ENCODE data around the gene FBXL22.

FBXL22 gene

DNA sequence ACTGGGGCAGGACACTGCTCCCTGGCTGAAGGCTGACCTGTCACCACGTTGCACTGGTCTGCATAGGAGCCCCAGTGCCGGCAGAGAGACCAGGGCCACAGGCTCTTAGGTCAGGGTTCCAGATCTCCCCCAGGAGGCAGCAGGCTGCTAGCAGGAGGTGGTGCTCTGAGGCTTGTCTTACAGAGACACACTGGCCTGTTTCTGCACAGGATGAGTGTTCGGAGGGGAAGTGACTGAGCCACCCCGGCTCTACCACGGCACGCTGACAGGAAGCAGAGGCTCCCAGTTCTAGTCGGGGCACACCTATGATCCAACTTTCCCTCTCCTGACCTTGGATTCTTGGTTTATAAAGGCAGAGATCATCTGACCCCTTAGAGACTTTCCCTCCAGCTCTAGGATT is 8.6 kb downstream of the FBXL22 start:
- TF ChIP-seq, protein P1, sequence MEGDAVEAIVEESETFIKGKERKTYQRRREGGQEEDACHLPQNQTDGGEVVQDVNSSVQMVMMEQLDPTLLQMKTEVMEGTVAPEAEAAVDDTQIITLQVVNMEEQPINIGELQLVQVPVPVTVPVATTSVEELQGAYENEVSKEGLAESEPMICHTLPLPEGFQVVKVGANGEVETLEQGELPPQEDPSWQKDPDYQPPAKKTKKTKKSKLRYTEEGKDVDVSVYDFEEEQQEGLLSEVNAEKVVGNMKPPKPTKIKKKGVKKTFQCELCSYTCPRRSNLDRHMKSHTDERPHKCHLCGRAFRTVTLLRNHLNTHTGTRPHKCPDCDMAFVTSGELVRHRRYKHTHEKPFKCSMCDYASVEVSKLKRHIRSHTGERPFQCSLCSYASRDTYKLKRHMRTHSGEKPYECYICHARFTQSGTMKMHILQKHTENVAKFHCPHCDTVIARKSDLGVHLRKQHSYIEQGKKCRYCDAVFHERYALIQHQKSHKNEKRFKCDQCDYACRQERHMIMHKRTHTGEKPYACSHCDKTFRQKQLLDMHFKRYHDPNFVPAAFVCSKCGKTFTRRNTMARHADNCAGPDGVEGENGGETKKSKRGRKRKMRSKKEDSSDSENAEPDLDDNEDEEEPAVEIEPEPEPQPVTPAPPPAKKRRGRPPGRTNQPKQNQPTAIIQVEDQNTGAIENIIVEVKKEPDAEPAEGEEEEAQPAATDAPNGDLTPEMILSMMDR (conservative IDR thresholded peaks at IDR 0.05): no peak
- H3K27ac ChIP-seq: no peak overlapping the region

DNA sequence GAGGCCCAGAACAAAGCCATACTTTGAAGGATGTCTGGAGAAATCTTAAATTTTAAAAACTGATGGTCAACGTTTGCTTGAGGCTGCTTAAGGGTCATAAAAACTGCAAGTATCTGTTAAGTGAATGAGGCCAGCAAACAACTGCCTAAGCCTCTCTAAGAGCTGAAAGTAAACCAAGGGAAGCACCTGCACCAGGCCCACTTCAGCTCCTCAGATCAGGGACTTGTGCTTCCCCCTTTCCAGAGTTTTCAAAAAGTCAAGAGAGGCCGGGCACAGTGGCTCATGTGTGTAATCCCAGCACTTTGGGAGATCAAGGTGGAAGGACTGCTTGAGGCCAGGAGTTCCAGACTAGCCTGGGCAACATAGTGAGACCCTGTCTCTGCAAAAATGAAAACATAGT is 9.1 kb downstream of the FBXL22 start:
- H3K27ac ChIP-seq: 0 out of 2 replicates have a peak overlapping the region, but pooled peaks have one; percentile 4

DNA sequence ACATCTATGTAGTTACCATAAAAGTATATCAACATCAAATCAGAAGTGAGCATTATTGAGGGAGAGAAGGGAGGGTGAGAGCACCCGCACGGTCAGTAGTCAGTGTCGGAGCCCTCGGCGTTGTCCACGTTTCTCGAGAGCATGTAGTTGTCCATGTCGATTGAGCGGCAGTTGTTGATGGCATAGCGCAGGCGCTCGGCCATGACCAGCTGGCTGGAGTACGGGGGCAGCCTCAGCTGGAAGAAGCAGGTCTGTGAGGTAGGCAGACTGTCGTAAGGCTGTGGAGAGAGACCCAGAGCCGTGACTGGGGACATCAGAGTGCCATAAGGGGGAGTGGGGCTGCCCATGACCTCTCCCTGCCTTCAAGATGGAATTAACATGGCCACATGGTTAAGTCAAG is 11.8 kb downstream of the FBXL22 start:
- TF ChIP-seq, protein P1 (conservative IDR thresholded peaks at IDR 0.05): no peak
- H3K27ac ChIP-seq: peak overlapping the region; percentile 93

More for the DNA sequence above, 9.1 kb downstream of the FBXL22 start:
- TF ChIP-seq, protein P1 (conservative IDR thresholded peaks at IDR 0.05): no peak

DNA sequence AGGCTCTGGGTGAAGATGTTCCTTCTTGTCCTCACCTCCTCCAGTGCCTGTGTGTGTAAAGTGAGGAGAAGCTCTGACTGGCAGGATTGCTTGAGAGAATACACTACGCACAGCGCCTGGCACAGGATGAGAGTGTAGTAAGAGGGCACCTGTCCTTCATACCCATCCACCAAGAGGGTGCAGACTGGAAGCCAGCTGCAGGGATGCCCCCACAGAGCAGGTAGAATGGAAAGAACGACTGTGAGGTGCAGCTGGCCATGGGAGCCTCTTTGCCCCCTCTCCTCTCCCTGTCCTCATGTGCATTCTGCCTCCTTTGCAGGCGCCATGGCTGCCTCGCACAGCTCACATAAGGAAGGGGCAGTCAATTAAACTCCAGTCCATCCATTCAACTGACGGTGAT is 12.3 kb downstream of the FBXL22 start:
- TF ChIP-seq, protein P1 (conservative IDR thresholded peaks at IDR 0.05): no peak
- peak overlapping the region; percentile 93 for H3K27ac ChIP-seq

DNA sequence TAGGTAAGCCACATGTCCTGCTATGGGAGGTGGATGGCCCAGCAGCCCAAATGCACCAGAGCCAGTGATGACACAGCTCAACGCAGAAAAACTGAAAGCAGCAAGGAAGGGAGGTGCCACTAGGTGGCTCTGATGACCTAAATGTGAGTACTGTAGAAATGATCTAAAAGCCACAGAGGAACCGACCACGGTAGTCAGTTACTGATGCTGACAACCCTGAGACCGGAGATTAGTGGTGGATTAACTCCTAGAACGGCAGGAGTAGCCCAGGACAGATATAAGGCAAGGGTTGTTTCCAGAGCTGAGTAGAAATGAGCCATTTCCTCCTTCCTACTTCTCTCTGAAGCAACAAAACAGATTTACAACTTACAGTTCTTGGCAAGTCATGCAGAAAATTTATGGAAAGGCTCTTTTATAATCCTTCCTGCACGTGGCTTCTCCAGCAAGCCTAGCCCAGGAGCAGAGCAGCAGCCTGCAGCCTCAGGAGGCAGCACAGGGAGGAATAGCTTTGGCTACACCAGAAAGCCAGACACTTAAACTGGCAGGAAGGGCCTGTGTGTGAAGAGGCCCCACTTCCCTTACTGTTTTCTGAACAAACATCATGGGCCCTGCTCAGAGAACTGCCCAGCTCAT is 13.1 kb downstream of the FBXL22 start:
- TF ChIP-seq, protein P1 (conservative IDR thresholded peaks at IDR 0.05): peak; percentile 89
- peak overlapping the region; percentile 93 for H3K27ac ChIP-seq

DNA sequence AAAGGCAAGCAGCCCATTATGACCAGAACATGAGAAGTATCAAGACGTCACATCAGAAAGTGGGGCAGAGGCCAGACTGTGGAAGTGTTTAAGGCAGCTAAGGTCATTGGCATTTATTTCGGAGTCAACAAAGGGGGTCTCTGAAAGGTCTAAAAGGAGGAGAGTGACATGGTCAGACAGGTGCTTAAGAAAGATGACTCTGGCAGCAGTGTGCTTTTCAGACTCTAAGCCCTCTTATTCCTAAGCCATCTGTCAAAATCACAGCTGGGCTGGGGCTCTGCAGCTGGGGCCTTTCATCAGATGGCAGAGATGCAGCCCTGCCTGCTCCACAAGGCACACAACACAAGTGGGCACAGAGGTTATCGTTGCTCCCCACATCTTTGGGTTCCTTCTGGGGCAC is 14.0 kb downstream of the FBXL22 start:
- TF ChIP-seq, protein P1 (conservative IDR thresholded peaks at IDR 0.05): no peak
- peak overlapping the region; percentile 93 for H3K27ac ChIP-seq

DNA sequence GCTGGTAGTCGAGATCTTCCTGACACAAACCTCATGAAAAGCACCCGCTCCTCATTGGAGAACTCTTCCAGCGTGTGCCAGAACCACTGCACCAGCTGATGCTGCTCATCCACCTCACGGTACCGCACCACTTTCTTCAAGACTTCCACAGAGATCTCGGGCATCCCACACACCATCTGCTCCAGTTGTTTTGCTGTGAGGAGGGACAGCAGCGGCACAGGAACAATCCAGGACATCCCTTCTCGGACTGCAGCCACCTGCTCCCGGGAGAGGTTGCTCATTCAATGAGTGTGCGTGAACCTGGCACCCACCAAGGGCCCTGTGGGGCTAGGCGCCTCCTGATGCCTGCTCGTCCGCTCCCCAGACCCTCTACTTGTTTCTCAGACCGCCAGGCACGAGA is 15.1 kb downstream of the FBXL22 start:
- TF ChIP-seq, protein P1 (conservative IDR thresholded peaks at IDR 0.05): no peak
- peak overlapping the region; percentile 93 for H3K27ac ChIP-seq

Data from VCaP (cell line).